GM13977 (cell line): Measurements from ENCODE around the gene CRIM1.

Experiments used
- DNase-seq: peaks from one replicate; pipeline ENCODE4 v3.0.0; 2012; ENCODE audit warnings: low spot score
- CTCF ChIP-seq: IDR thresholded peaks from 2 replicates; pipeline ENCODE4 v1.5.1; 2012; ENCODE audit warnings: mild to moderate bottlenecking, control low read depth; ENCODE audit not compliant: insufficient read depth; ENCODE audit errors: extremely low read depth, missing control alignments
- in situ Hi-C: fragments of 300-500 bp; cut with MboI; formaldehyde crosslinking; loops from one replicate; pipeline ENCODE4 v1.12.0; 2022; ENCODE audit warnings: low sequenced_read_pairs, low pct_unique_long_range_greater_than_20kb, mixed read lengths, inconsistent platforms; ENCODE audit not compliant: unreplicated experiment

Gene CRIM1

GRCh38 chr2:36547906-36548305 lies 192.3 kb downstream of the CRIM1 start:
- in situ Hi-C loops: no loop called here
- DNase-seq: no peak
- no peak for TF ChIP-seq CTCF

- in situ Hi-C loops: no loop called here
- TF ChIP-seq CTCF: no peak
- DNase-seq: no peak
Measured at GRCh38 chr2:36549165-36549574, 193.6 kb downstream of the CRIM1 start.

GRCh38 chr2:36550006-36550405 lies 194.4 kb downstream of the CRIM1 start:
- TF ChIP-seq CTCF: no peak
- in situ Hi-C loops: no loop called here
- no peak for DNase-seq

DNA sequence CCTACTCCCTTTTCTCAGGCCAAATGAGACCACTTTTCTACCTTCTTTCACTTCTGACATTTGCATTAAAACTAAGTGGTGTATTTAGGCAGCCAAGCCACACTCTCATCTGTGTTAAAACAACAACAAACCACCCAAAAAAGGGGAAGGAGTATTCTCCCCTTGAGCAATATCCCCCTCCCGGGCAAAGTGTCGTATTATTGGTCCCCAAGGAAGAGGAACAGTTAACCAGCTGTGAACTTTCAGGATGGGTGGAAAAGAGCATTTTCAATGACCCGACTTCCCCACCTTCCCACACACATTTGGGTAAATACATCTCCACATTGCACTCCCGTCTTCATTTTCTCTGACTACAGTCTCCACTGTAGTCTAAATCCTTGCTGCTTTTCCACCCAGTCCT lies 198.1 kb downstream of the CRIM1 start:
- no peak for DNase-seq
- no peak for TF ChIP-seq CTCF
- in situ Hi-C loops: no loop called here

GRCh38 chr2:36554531-36554930 lies 199.0 kb downstream of the CRIM1 start:
- no peak for DNase-seq
- in situ Hi-C loops: no loop called here
- no peak for TF ChIP-seq CTCF

DNA sequence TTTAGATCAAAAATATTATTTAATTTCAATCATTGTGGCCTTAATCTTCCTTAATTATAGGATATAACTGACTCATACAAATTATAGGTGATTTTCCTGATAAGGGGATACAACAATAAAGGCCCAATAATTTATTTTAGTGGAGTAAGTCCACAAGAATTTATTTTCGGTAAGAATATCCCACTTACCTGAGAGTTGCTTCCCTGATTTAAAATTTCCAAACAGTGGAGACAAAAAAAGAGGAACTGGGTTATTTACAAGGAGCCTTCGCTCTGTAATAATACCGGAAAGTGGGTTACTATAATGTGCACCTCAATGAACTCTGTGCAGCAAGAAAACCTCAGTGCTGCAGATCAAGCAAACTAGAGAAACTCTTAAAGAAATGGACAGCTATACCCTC lies 200.2 kb downstream of the CRIM1 start:
- no peak for TF ChIP-seq CTCF
- no peak for DNase-seq
- in situ Hi-C loops: no loop called here

DNA sequence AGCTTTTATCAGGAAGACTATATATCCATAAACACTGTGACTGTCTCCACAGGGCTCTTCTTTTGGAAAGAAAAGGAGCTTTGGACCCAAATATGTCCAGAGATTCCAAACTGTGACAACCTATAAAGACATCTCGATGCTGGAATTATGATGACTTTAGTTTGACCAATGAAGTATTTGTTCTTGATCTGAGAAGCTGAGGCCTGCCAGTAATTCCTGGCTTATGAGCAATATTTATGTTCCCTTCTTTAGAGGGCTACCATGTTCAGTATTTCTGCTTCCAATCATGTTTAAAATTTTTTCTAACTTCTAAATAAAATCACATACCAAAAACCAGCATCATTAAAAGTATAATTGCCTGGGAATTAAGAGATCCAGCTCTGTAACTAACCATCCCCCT lies 201.3 kb downstream of the CRIM1 start:
- DNase-seq: no peak
- in situ Hi-C loops: no loop called here

More for the DNA sequence above, 201.3 kb downstream of the CRIM1 start:
- no peak for TF ChIP-seq CTCF
